Mucosa of rectum (tissue), 2 donors: ENCODE measurements around the gene DIS3L2.
"Not testable (repeated sequence)": the region's sequence is repeated elsewhere in the genome, so short reads cannot be mapped to it uniquely, and the experiment has no call there.

Source experiments
- H3K27ac ChIP-seq, 2 donors: one replicate each; pipeline ENCODE4 v1.7.0; 2013; ENCODE audit warnings: inconsistent platforms in 2 of 2, low read depth in 2 of 2, low read length in 2 of 2
- H3K27me3 ChIP-seq, 2 donors: one replicate each; pipeline ENCODE4 v1.7.0; 2013; ENCODE audit warnings: low read length in 2 of 2; ENCODE audit not compliant: control insufficient read depth in 2 of 2, insufficient read depth in 2 of 2
- H3K36me3 ChIP-seq, 2 donors: one replicate each; pipeline ENCODE4 v1.7.0; 2013; ENCODE audit warnings: low read length in 2 of 2; ENCODE audit not compliant: control insufficient read depth in 2 of 2, insufficient read depth in 2 of 2
- H3K4me1 ChIP-seq, 2 donors: one replicate each; pipeline ENCODE4 v1.7.0; 2013; ENCODE audit warnings: low read length in 2 of 2, mild to moderate bottlenecking in 1 of 2; ENCODE audit not compliant: control insufficient read depth in 2 of 2, insufficient read depth in 2 of 2
- H3K4me3 ChIP-seq, 2 donors: one replicate each; pipeline ENCODE4 v1.7.0; 2013; ENCODE audit warnings: low read length in 2 of 2
- H3K9ac ChIP-seq, 2 donors: one replicate each; pipeline ENCODE4 v1.7.0; 2013; ENCODE audit warnings: low read length in 2 of 2, low read depth in 1 of 2, mild to moderate bottlenecking in 1 of 2
- H3K9me3 ChIP-seq, 2 donors: one replicate each; pipeline ENCODE4 v1.7.0; 2013; ENCODE audit warnings: low read length in 2 of 2; ENCODE audit not compliant: control insufficient read depth in 2 of 2
- donor health status: healthy.
- donor health status: Normal muscosa, but diverticular disease.

The DIS3L2 gene

DNA sequence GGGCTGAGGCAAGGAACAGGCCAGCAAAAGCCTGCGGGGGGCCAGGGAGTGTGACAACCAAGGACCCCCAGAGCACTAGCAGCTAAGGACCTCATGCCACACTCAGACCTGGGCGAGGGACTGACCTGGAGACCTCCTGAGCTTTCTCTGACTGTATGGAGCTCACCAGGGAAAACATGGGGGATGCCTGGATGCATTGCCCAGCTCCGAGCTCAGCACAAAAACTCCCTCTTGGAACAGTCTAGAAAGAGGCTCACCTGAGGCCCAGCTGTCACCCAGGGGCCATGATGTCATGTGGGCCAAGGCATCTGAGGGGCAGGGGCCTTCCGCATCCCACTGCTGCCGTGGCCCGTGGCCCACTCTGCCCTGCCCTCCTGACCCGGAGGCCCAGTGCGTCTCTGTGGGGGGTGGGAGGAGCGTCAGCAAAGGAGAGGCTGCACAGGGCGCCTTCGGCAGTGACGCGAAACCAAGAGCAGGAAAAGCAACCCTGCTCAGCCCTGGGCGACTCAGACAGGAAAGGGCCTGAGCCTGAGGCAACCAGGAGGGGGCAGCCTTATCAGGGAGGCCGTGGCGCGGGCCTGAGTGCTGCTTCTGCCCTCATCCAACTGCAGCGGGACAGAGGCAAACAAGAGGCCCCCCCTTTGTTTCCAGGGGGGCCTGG, 359.8 kb downstream of the DIS3L2 start:
- Histone ChIP-seq H3K4me3 (no peak overlapping the region), H3K9me3 (no peaks in the 10 kb centered on the region), H3K36me3 (no peaks in the 10 kb centered on the region), H3K27me3 (no peaks in the 10 kb centered on the region), H3K27ac (no peak overlapping the region), H3K9ac (no peak overlapping the region), H3K4me1 (peaks cover 19 to 33% of the 10 kb centered on the region in 2 donors)

DNA sequence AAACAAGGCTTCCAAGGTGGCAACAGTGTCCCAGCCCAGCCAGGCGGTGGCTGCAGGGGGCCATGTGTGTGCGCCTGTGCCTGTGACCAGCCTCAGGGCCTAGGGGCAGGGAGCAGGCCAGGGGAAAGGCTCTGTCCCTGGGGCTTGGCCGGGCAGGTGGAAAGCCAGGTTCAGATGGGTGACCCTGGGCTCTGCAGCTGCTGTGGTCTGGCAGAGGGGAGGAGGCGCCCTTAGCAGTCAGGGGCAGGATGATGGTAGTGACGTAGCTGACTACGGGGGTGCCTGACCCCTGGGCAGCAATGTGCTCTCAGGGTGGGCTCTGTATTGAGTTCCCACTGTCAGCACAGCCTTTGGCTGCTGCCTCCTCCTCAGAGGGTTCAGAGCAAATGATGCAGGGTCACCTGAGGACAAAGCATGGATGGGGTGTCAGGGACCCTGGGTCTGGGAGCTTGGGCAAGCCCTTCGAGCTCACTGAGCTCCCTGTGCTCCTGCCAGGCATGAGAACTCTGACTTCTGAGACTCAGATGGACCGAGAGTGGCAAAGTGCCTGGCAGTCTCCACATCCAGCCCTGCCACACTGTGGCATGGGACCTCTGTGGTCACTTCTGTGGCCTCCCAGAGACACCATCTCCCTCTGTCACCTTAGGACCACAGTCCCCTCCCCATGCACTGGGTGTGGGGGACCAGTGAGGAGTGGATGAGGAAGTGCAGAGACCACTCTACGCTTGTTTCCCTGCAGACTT, 360.5 kb downstream of the DIS3L2 start:
- H3K27ac ChIP-seq = no peak overlapping the region
- H3K27me3 ChIP-seq = no peaks in the 10 kb centered on the region
- no peak overlapping the region for H3K4me3 ChIP-seq
- H3K9me3 ChIP-seq = no peaks in the 10 kb centered on the region
- peaks cover 12 to 26% of the 10 kb centered on the region in 2 donors for H3K4me1 ChIP-seq
- no peak overlapping the region for H3K9ac ChIP-seq
- H3K36me3 ChIP-seq = no peaks in the 10 kb centered on the region

DNA sequence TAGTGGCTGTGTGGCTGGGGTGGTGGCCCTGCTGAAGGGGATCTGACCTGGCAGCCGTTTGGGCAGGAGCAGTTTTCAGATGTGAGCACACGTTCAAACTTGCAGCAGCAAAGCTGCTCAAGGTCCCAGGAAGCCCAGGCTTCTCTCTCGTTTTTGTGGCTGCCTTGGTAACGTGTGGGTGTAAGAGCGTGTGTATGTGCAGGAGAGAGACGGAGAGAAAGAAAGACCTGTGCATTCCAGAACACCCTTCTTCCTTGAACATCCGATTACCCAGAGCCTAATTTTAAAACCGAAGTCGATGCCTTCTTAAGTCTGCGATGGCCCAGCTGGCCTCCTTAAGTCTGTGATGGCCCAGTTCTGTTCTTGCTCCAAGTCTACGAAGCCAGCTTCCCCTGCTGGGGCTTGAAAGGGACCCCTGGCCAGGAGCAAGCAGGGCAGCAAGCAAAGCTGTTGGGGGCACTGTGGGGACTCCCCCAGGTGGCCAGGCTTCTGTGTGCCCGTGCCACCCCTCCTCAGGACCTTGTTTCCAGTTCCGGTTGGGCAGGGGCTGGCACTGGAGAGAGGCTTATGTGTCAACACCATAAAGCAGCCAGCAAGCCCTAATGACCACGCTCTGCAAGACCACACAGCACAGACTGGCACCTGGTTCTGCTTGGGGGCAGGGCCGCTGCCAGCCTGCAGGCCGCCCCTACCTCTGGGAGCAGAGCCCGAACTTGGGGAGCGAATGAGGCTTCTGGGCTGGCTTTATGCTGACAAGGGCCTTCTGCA, 361.2 kb downstream of the DIS3L2 start:
- Histone ChIP-seq H3K9ac (no peak overlapping the region), H3K4me3 (no peak overlapping the region), H3K27ac (no peak overlapping the region), H3K36me3 (no peaks in the 10 kb centered on the region), H3K27me3 (no peaks in the 10 kb centered on the region), H3K4me1 (peaks cover 9 to 24% of the 10 kb centered on the region in 2 donors), H3K9me3 (no peaks in the 10 kb centered on the region)

DNA sequence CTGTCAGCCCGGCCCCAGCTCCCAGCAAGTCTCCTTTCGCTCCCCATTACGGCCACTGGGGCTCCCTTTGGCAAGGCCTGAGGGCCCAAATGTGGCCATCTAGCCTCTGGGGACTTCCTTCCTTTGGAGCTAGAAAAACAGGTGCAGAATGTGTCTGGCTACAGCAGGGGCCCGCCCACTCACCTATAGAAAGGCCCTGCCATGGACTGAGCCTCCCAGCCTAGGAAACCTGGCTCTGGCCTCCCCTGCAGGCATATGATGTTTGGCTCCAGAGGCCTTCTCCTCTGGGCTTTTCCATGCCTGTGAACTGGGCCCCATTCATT, 361.8 kb downstream of the DIS3L2 start:
- Histone ChIP-seq H3K4me3 (no peak overlapping the region), H3K9me3 (no peaks in the 10 kb centered on the region), H3K27ac (no peak overlapping the region), H3K36me3 (no peaks in the 10 kb centered on the region), H3K9ac (no peak overlapping the region), H3K4me1 (peaks cover 9 to 24% of the 10 kb centered on the region in 2 donors), H3K27me3 (no peaks in the 10 kb centered on the region)

DNA sequence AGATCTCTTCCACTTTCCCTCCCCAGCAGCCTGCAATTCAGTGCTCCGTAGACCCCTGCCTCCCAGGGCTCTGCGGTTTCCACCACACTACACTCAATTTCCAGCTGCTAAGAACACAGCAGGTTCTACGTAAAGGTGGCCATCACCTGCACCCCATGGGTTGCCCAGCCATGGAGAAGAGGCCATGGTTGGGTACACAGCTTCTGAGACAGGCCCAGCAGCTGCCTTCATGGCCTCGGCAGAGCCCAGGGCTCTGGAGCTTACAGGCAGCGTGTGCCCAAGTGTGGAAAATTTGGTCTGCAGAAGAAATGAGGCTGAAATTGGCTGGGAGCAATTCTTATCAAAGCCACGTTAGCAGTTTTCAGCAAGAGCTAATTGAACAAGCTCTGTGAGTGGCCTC, 362.5 kb downstream of the DIS3L2 start:
- H3K4me3 ChIP-seq, H3K9me3 ChIP-seq, H3K36me3 ChIP-seq, H3K9ac ChIP-seq, H3K27me3 ChIP-seq, H3K27ac ChIP-seq: not testable (repeated sequence)
- peaks cover 9 to 19% of the 10 kb centered on the region in 2 donors for H3K4me1 ChIP-seq

DNA sequence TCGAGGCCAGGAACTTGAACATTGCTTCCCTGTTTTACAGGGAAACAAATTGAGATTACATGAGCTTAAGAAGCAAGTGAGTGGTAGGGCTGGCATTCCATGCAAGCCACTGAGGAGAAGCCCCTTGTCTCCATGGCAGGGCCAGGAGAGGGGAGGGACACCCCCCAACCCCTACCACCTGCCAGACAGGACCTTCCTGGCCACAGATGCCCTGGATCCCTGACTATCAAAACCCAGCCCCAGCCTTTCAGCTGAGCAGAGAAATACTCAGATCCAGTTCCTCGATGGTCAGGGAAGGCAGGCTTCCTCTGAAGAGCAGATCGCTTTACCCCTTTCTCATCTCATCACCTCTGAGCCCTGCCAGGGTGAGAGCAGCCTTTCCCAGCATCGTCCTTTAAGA, 363.3 kb downstream of the DIS3L2 start:
- Histone ChIP-seq H3K9ac (no peak overlapping the region), H3K36me3 (no peaks in the 10 kb centered on the region), H3K27me3 (no peaks in the 10 kb centered on the region), H3K4me1 (peaks cover 5 to 11% of the 10 kb centered on the region in 2 donors), H3K27ac (no peak overlapping the region), H3K4me3 (no peak overlapping the region), H3K9me3 (no peaks in the 10 kb centered on the region)

DNA sequence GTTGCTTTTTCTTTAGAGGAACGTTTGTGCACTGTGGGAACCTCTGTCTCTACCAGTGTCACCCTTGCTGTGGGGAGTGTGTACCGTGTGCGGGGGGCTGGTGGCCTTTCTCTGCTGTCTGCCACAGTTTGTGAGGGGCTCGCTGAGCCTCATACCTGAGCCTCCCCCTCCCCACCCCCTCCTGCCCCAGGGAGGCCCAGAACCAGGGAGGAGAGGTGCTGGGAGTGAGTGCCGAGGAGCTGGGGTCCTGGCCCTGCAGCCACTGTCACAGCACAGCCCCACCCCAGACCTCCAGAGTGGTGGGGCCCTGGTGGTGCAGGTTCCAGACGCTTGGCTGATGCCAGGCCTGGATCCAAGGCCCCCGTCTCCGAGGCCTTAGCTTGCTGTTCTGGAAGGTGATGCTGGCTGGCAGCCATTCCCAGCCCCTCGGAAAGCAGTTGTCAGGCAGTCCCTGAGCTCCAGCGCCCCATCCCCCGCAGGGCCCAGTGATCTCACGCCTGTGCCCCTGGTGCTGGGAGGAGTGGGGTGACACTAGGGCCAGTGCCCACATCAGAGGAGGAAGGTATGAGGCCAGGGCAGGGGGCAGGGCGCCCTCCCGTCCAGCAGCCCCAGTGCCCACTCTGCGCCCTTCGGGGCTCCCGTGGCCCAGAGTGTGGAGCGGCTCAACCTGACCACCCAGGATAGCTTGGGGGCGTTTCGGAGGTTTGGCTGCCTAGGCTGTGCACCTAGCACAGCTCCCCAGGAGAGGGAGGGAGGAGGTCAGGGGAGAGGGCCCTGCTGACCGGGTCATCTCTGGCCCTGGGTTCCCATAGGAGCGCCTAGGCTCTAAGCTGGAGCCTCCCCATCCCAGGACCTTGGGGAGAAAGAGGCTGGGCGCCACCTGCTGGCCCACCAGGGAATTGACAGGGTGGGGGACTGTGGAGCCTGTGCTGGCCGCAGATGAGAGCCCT, 364.1 kb downstream of the DIS3L2 start:
- Histone ChIP-seq H3K27me3 (no peaks in the 10 kb centered on the region), H3K4me1 (peaks cover 3 to 6% of the 10 kb centered on the region in 2 donors), H3K27ac (no peak overlapping the region), H3K36me3 (no peaks in the 10 kb centered on the region), H3K9me3 (no peaks in the 10 kb centered on the region), H3K9ac (no peak overlapping the region), H3K4me3 (no peak overlapping the region)

DNA sequence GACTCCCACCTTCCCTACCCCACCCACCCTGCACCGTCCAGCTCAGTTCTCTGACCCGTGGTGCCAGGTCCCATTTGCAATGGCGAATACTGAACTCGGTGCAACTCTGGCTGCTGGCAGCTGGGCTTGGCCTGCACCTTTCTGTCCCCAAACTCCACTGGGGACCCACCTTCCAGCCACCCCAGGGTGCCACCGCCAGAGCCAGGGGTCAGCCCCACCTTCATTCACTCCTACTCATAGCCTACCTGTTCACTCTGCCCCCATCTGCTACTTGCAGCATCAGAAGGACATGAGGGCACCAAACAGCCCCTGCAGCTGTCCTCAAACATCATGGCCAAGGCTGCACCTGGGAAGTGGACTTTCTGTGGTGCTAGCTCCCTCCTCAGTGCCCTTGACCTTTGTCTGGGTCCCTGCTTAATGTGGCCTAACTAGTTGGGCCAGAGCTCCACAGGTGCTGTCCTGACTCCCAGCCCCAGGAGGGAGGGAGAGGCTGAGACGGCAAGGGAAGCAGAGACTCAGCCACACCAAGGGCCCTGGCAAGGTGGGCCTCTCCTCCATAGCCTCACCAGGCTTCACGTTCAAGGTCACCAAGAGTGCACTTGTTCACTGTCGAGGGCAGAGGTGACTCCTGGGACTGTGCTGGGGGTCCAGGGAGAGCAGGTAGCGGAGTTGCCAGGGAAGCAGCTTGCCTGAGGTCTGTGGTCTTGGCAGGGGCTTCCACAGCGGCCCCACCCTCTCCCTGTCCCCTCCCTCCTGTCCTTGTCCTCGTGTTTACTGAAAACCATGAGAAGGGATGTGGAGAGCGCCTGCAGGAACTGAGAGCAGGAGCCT, 365.0 kb downstream of the DIS3L2 start:
- not testable (repeated sequence) for H3K9me3 ChIP-seq, H3K4me3 ChIP-seq, H3K4me1 ChIP-seq, H3K9ac ChIP-seq, H3K27me3 ChIP-seq, H3K27ac ChIP-seq, H3K36me3 ChIP-seq
